HepG2 (cell line): ENCODE data around the gene ACTR6. TPM values are rescaled to one million over a fixed set of nuclear protein-coding genes. Genes with fewer than 3 reads are reported as not detected.

Experiments used
- ATAC-seq: fragments of 200-7000 bp; cut with Tn5 transposase; 3 replicates; pipeline ENCODE4 v1.9.1; 2020; ENCODE audit warnings: mild to moderate bottlenecking, moderate library complexity
- BruUV-seq: library from RNA; stranded (reverse); fragments of 400-500 nt; replicated peaks from 2 replicates; lab custom pipeline; 2021; lab: Mats Ljungman, UMichigan
- CTCF ChIA-PET: fragments of 300-600 bp; formaldehyde crosslinking; extraction: SDS; loops from one replicate; lab custom pipeline; 2021; ENCODE audit warnings: low total read pairs, inconsistent platforms, low intra/inter-chr PET ratio; lab: Yijun Ruan, JAX
- POLR2A ChIA-PET: fragments of 350-600 bp; sonication (Branson Sonifier 250); formaldehyde crosslinking; loops from one replicate; lab custom pipeline; 2020; ENCODE audit warnings: antibody characterized with exemption, inconsistent platforms; lab: Yijun Ruan, JAX
- DNase-seq: peaks from one replicate; pipeline ENCODE4 v3.0.0-alpha.2; 2015; ENCODE audit warnings: low spot score
- FAIRE-seq: peaks from 3 replicates; lab custom pipeline; 2011; peaks lifted over from hg19 to GRCh38; lab: Jason Lieb, UNC
- H2AFZ ChIP-seq: one replicate; pipeline ENCODE4 v1.6.1; 2011; ENCODE audit warnings: low read length, inconsistent platforms
- H3K27ac ChIP-seq: fragments of 300-600 bp; 3 replicates; pipeline ENCODE4 v1.8.0; 2011; ENCODE audit warnings: mixed run types, mild to moderate bottlenecking, mixed read lengths, low read length, inconsistent platforms; ENCODE audit not compliant: insufficient read depth; ENCODE audit errors: extremely low read length
- H3K27me3 ChIP-seq, 2 experiments: fragments of 200-600 bp in 1 of 2; 2 replicates in 1 of 2; 3 replicates in 1 of 2; pipeline versions ENCODE4 v1.6.0 to v1.8.0; 2011; ENCODE audit warnings: low read length in 2 of 2, mild to moderate bottlenecking in 2 of 2, moderate library complexity in 2 of 2, inconsistent platforms in 1 of 2; ENCODE audit not compliant: insufficient read depth in 2 of 2, control insufficient read depth in 1 of 2
- H3K36me3 ChIP-seq, 2 experiments: fragments of 200-600 bp in 1 of 2; replicated peaks in 1 of 2; 2 replicates in 1 of 2; 3 replicates in 1 of 2; pipeline versions ENCODE4 v1.5.1 to v1.8.0; 2011; ENCODE audit warnings: low read length in 2 of 2, inconsistent platforms in 1 of 2; ENCODE audit not compliant: insufficient read depth in 2 of 2, control insufficient read depth in 1 of 2
- H3K4me1 ChIP-seq: 2 replicates; pipeline ENCODE4 v1.5.1; 2012; ENCODE audit warnings: low read length, inconsistent platforms; ENCODE audit not compliant: insufficient read depth
- H3K4me2 ChIP-seq: 2 replicates; pipeline ENCODE4 v1.6.0; 2011; ENCODE audit warnings: low read depth, low read length, inconsistent platforms
- H3K4me3 ChIP-seq, 3 experiments: fragments of 200-600 bp in 1 of 3; sonication (generic), shearing (Covaris generic) in 1 of 3; replicated peaks in 1 of 3; 2 replicates each; pipeline ENCODE4 v1.5.1; 2011 to 2016; ENCODE audit warnings: low read length in 3 of 3, inconsistent platforms in 2 of 3, low read depth in 2 of 3, mild to moderate bottlenecking in 2 of 3, control low read depth in 1 of 3, mixed read lengths in 1 of 3; ENCODE audit not compliant: insufficient read depth in 1 of 3
- H3K79me2 ChIP-seq: one replicate; pipeline ENCODE4 v1.6.1; 2011; ENCODE audit warnings: low read length, inconsistent platforms; ENCODE audit not compliant: insufficient read depth
- H3K9ac ChIP-seq: 2 replicates; pipeline ENCODE4 v1.6.0; 2011; ENCODE audit warnings: mild to moderate bottlenecking, low read depth, low read length, inconsistent platforms; ENCODE audit not compliant: insufficient read depth
- H3K9me3 ChIP-seq: 2 replicates; pipeline ENCODE4 v1.5.1; 2012; ENCODE audit warnings: mild to moderate bottlenecking, low read length
- H4K20me1 ChIP-seq: 2 replicates; pipeline ENCODE4 v1.6.0; 2011; ENCODE audit warnings: inconsistent platforms, mild to moderate bottlenecking, low read length, moderate library complexity; ENCODE audit not compliant: insufficient read depth
- AHR ChIP-seq: IDR thresholded peaks from 2 replicates; pipeline ENCODE4 v1.6.1; 2018; ENCODE audit warnings: missing genetic modification reagents, missing compliant biosample characterization
- AKNA ChIP-seq: sonication (generic); formaldehyde crosslinking; IDR thresholded peaks from 2 replicates; pipeline ENCODE4 v1.4.0; 2020; ENCODE audit warnings: missing genetic modification reagents, borderline replicate concordance
- CEBPB ChIP-seq: IDR thresholded peaks from 2 replicates; pipeline ENCODE4 v1.6.1; 2011; ENCODE audit warnings: low read depth, low read length, improper control_type of control experiment, borderline replicate concordance
- ZNF225 ChIP-seq: sonication (generic); formaldehyde crosslinking; IDR thresholded peaks from 2 replicates; pipeline ENCODE4 v1.4.0; 2020; ENCODE audit warnings: mild to moderate bottlenecking, missing genetic modification reagents
- WGBS: methylation state at CpG from one replicate; pipeline ENCODE4 v1.1.6; 2017; ENCODE audit warnings: low lambda C conversion rate; 5-methylcytosine and 5-hydroxymethylcytosine counted together
- in situ Hi-C: cut with HindIII; loops from 2 replicates; pipeline ENCODE4 v1.10.0; 2017; ENCODE audit warnings: low pct_unique_long_range_greater_than_20kb; ENCODE audit not compliant: extremely low pct_ligation_motif_present
- intact Hi-C: fragments of 100-400 bp; cut with micrococcal nuclease; formaldehyde crosslinking; loops from one replicate; pipeline ENCODE4 v1.10.0; 2022; ENCODE audit not compliant: unreplicated experiment
- polyA plus RNA-seq, 8 experiments: library from polyadenylated mRNA; depleted of rRNA in 3 of 8; stranded (reverse) in 7 of 8; unstranded in 1 of 8; fragments of >200 nt; fragmentation: Illumina TruSeq in 4 of 8; extraction: Trizol in 4 of 8; gene quantifications; 2 replicates each; pipeline versions ENCODE4 v1.2.1 to v1.2.3, GENCODE V29; 2011 to 2016; ENCODE audit warnings: low read depth in 4 of 8, missing spikeins in 1 of 8, mixed read lengths in 1 of 8; ENCODE audit not compliant: insufficient read depth in 1 of 8
- total RNA-seq, 5 experiments: library from RNA; depleted of rRNA; stranded (reverse); fragments of >200 nt; fragmentation: Illumina TruSeq; extraction: Trizol; gene quantifications; 2 replicates each; pipeline ENCODE4 v1.2.3, GENCODE V29; 2016; ENCODE audit warnings: low read depth in 1 of 5

ACTR6 gene
- total and polyA plus RNA-seq, 2 of the 13 experiments (the other 11 are each of a cell fraction or from before 2014, with no cell fraction given): 12.9 to 22.4 TPM

- TF ChIP-seq AKNA (CRISPR knock-in tag) (no peak), ZNF225 (no peak), CEBPB (peak; percentile 20; the same call in 1 of the 2 replicates), AHR (CRISPR knock-in tag) (no peak)
- Histone ChIP-seq H3K27ac (no peak overlapping the region), H3K27me3 (no peaks in the 10 kb centered on the region), H3K9ac (no peak overlapping the region), H4K20me1 (no peaks in the 10 kb centered on the region), H3K4me2 (no peak overlapping the region), H3K9me3 (no peaks in the 10 kb centered on the region), H3K4me1 (peaks cover 13% of the 10 kb centered on the region), H3K79me2 (no peaks in the 10 kb centered on the region), H3K4me3 (no peak overlapping the region), H3K36me3 (no peaks in the 10 kb centered on the region), H2AFZ (no peak overlapping the region)
- CTCF ChIA-PET: no interaction called here
- POLR2A ChIA-PET: no interaction called here
- in situ Hi-C loops: no loop called here
- BruUV-seq: no TSS peak
- 97% methylated on average over 4 of the region's 4 CpGs for WGBS
- FAIRE-seq (no peak), ATAC-seq (no peak), DNase-seq (no peak)
- intact Hi-C loops: no loop called here
Observed at GRCh38 chr12:100247765-100248164, 47.1 kb downstream of the ACTR6 start.
